Measurements from ENCODE around the gene STK32B.

The STK32B gene

DNA sequence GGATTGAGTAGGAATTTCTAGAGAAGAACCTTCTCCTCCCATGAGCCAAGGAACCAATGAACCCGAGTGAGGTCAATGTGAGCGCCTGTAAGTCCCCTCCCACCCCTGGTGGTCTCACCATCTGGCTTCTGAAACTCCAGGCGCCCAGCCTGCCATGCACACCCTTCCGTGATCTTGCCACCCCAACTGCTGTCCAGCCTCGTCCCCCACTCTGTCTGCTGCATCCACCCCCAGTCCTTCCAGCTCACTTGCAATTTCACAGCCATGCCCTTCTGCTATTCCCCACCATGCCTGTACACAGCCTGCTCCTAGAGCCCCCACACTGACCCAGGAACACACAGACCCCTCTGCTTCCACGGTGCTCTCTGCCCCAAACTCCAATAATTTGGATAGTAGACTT lies 323.7 kb downstream of the STK32B start:
- peaks cover 8% of the 10 kb centered on the region; the same call in 1 of the 2 replicates for H3K9me3 ChIP-seq (ENCODE audit: insufficient read depth, low read depth, low read length)
- no peaks in the 10 kb centered on the region for H3K27me3 ChIP-seq (ENCODE audit: insufficient read depth, low read length, poor library complexity, severe bottlenecking)
- TF ChIP-seq, protein P1, sequence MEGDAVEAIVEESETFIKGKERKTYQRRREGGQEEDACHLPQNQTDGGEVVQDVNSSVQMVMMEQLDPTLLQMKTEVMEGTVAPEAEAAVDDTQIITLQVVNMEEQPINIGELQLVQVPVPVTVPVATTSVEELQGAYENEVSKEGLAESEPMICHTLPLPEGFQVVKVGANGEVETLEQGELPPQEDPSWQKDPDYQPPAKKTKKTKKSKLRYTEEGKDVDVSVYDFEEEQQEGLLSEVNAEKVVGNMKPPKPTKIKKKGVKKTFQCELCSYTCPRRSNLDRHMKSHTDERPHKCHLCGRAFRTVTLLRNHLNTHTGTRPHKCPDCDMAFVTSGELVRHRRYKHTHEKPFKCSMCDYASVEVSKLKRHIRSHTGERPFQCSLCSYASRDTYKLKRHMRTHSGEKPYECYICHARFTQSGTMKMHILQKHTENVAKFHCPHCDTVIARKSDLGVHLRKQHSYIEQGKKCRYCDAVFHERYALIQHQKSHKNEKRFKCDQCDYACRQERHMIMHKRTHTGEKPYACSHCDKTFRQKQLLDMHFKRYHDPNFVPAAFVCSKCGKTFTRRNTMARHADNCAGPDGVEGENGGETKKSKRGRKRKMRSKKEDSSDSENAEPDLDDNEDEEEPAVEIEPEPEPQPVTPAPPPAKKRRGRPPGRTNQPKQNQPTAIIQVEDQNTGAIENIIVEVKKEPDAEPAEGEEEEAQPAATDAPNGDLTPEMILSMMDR (conservative IDR thresholded peaks at IDR 0.05; ENCODE audit: low read length): no peak
- no peak for TF ChIP-seq EZH2phosphoT487 (IDR thresholded peaks at IDR 0.05; ENCODE audit: borderline replicate concordance)
- no peak overlapping the region for H3K4me3 ChIP-seq (ENCODE audit: low read length, poor library complexity, severe bottlenecking)
- no peaks in the 10 kb centered on the region for H4K20me1 ChIP-seq (ENCODE audit: insufficient read depth, low read length, poor library complexity, severe bottlenecking)
- H3K4me2 ChIP-seq (ENCODE audit: low read depth, low read length, poor library complexity, severe bottlenecking): no peak overlapping the region
- H3K36me3 ChIP-seq (ENCODE audit: insufficient read depth, low read length): no peaks in the 10 kb centered on the region
- H2AFZ ChIP-seq (ENCODE audit: low read length): no peak overlapping the region
- no peaks in the 10 kb centered on the region for H3K4me1 ChIP-seq (ENCODE audit: insufficient read depth, low read length, poor library complexity, severe bottlenecking)
- H3F3A ChIP-seq (ENCODE audit: low read depth): no peaks in the 10 kb centered on the region
- no peaks in the 10 kb centered on the region for H3K79me2 ChIP-seq (ENCODE audit: insufficient read depth, low read length)
- no peaks in the 10 kb centered on the region for H3K9me2 ChIP-seq (replicated peaks; ENCODE audit: low read depth, low read length)
- no peak overlapping the region for H3K9ac ChIP-seq (ENCODE audit: low read depth, low read length, poor library complexity, severe bottlenecking)

DNA sequence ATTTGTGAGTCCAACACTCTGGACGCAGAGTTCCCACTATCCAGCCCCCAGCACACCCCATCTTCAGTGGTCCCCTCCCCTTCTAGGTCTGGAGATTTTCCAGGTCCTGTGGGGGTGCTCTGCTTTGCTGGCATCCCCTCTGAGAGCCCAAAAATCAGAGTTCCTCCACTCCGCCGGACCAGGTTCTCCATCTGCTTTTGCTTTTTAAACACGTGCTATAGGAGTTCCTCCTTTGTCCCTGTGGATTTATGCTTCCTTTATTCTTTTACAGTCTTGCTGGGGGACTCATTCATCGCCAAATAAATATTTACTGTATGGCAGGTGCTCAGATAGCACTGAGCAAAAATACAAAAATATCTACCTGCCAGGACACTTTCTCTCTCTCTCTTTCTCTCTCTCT lies 324.7 kb downstream of the STK32B start:
- Histone ChIP-seq H3K4me3 (ENCODE audit: low read length, poor library complexity, severe bottlenecking) (no peak overlapping the region), H3K79me2 (ENCODE audit: insufficient read depth, low read length) (no peaks in the 10 kb centered on the region), H3K4me2 (ENCODE audit: low read depth, low read length, poor library complexity, severe bottlenecking) (no peak overlapping the region), H3K36me3 (ENCODE audit: insufficient read depth, low read length) (no peaks in the 10 kb centered on the region), H3K4me1 (ENCODE audit: insufficient read depth, low read length, poor library complexity, severe bottlenecking) (no peaks in the 10 kb centered on the region), H3K9me3 (ENCODE audit: insufficient read depth, low read depth, low read length) (peaks cover 8% of the 10 kb centered on the region; the same call in 1 of the 2 replicates), H4K20me1 (ENCODE audit: insufficient read depth, low read length, poor library complexity, severe bottlenecking) (no peaks in the 10 kb centered on the region), H3K27me3 (ENCODE audit: insufficient read depth, low read length, poor library complexity, severe bottlenecking) (no peaks in the 10 kb centered on the region), H3K9me2 (replicated peaks; ENCODE audit: low read depth, low read length) (no peaks in the 10 kb centered on the region), H3K9ac (ENCODE audit: low read depth, low read length, poor library complexity, severe bottlenecking) (no peak overlapping the region), H3F3A (ENCODE audit: low read depth) (no peaks in the 10 kb centered on the region), H2AFZ (ENCODE audit: low read length) (no peak overlapping the region)
- no peak for TF ChIP-seq EZH2phosphoT487 (IDR thresholded peaks at IDR 0.05; ENCODE audit: borderline replicate concordance)
- TF ChIP-seq, protein P1 (conservative IDR thresholded peaks at IDR 0.05; ENCODE audit: low read length): no peak

DNA sequence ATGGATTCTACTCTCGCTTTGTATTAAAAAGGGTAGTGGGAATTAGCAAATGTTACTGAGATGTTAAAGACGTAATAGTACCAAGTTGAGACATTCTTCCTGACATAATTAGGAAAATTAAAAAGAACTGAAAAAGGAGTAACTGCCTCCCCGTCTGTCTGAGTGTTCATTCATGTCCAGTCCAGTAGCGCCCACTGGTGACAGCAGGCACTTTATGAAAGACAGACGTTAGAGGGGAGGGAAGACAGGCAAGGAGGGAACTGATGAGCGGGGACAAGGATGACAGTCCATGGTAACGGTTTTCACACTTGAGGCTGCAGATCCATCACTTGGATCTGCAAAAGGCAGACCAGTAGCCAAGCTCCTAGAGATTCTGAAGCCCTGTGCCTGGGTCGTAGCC lies 326.7 kb downstream of the STK32B start:
- H3K4me1 ChIP-seq (ENCODE audit: insufficient read depth, low read length, poor library complexity, severe bottlenecking): no peaks in the 10 kb centered on the region
- no peak overlapping the region for H3K4me3 ChIP-seq (ENCODE audit: low read length, poor library complexity, severe bottlenecking)
- no peaks in the 10 kb centered on the region for H4K20me1 ChIP-seq (ENCODE audit: insufficient read depth, low read length, poor library complexity, severe bottlenecking)
- H3K9ac ChIP-seq (ENCODE audit: low read depth, low read length, poor library complexity, severe bottlenecking): no peak overlapping the region
- no peaks in the 10 kb centered on the region for H3K9me2 ChIP-seq (replicated peaks; ENCODE audit: low read depth, low read length)
- TF ChIP-seq, protein P1 (conservative IDR thresholded peaks at IDR 0.05; ENCODE audit: low read length): 0 out of 2 replicates have a peak, but pooled peaks have one; percentile 10
- no peak for TF ChIP-seq EZH2phosphoT487 (IDR thresholded peaks at IDR 0.05; ENCODE audit: borderline replicate concordance)
- no peaks in the 10 kb centered on the region for H3F3A ChIP-seq (ENCODE audit: low read depth)
- H3K79me2 ChIP-seq (ENCODE audit: insufficient read depth, low read length): no peaks in the 10 kb centered on the region
- no peak overlapping the region for H2AFZ ChIP-seq (ENCODE audit: low read length)
- H3K27me3 ChIP-seq (ENCODE audit: insufficient read depth, low read length, poor library complexity, severe bottlenecking): no peaks in the 10 kb centered on the region
- H3K36me3 ChIP-seq (ENCODE audit: insufficient read depth, low read length): no peaks in the 10 kb centered on the region
- H3K4me2 ChIP-seq (ENCODE audit: low read depth, low read length, poor library complexity, severe bottlenecking): no peak overlapping the region
- peaks cover 8% of the 10 kb centered on the region; the same call in 1 of the 2 replicates for H3K9me3 ChIP-seq (ENCODE audit: insufficient read depth, low read depth, low read length)

Measured in Loucy (cell line).